ENCODE measurements around the gene CERS1. TPM values are rescaled to one million over a fixed set of nuclear protein-coding genes. Genes with fewer than 3 reads are reported as not detected.

The CERS1 gene
- total and polyA plus RNA-seq, 2 donors (not counting 3 experiments of a cell fraction or from before 2014, with no cell fraction given), result 4.0 to 8.5 TPM

DNA sequence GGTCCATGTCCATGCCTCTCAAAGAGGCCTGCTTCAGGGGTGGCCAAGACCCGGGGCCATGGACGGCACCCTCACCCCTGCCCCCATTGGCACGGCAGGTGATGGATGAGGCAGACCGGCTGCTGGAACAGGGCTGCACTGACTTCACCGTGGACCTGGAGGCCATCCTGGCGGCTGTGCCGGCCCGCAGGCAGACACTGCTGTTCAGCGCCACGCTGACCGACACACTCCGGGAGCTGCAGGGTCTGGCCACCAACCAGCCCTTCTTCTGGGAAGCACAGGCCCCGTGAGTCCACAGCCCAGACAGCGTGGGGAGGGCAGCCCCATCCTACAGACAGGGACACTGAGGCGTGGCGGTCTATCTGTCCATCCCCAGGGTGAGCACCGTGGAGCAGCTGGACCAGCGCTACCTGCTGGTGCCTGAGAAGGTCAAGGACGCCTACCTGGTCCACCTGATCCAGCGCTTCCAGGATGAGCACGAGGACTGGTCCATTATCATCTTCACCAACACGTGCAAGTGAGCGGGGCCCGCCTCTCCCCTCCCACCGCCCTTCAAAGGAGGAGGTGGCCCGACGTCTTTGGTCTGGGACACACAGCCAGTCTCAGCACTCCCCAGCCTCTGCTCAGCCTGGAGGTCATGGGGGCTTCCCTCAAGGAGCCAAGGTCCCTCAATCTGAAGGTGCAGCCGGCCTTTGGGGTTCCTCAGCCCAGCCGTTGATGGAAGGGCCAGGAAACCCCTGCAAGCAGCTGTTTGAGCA lies 26.4 kb upstream of the CERS1 start:
- POLR2A ChIA-PET, result no interaction called here
- Histone ChIP-seq H2AFZ (ENCODE audit: low read depth, low read length) (no peak overlapping the region), H3K4me2 (ENCODE audit: insufficient read depth, low read length) (no peak overlapping the region), H3K36me3 (ENCODE audit: control insufficient read depth in 2 of 2, extremely low read depth in 1 of 2, insufficient read depth in 2 of 2, low read length in 2 of 2) (peaks cover 12 to 36% of the 10 kb centered on the region in 2 experiments), H3K27me3 (ENCODE audit: control insufficient read depth in 2 of 2, insufficient read depth in 2 of 2, low read length in 2 of 2) (no peaks in the 10 kb centered on the region), H3K9me3 (replicated peaks; ENCODE audit: control insufficient read depth, insufficient read depth, low read length) (no peaks in the 10 kb centered on the region), H3K79me2 (ENCODE audit: control insufficient read depth, insufficient read depth, low read length) (peaks cover 32% of the 10 kb centered on the region), H3K27ac (ENCODE audit: insufficient read depth, low read depth, low read length) (no peak overlapping the region), H3K9me1 (replicated peaks; ENCODE audit: control insufficient read depth, extremely low read depth, insufficient read depth, low read length) (no peaks in the 10 kb centered on the region), H4K20me1 (replicated peaks; ENCODE audit: control insufficient read depth, extremely low read depth, insufficient read depth, low read length) (no peaks in the 10 kb centered on the region), H3K9ac (replicated peaks; ENCODE audit: extremely low read depth, insufficient read depth, low read length) (no peak overlapping the region), H3K4me3 (replicated peaks in 1 of 3; ENCODE audit: insufficient read depth in 1 of 3, low read depth in 1 of 3, low read length in 3 of 3) (no peak overlapping the region), H3K4me1 (ENCODE audit: control insufficient read depth, extremely low read depth, insufficient read depth, low read length) (peaks cover 13% of the 10 kb centered on the region)
- no peak for FAIRE-seq
- no peak for TF ChIP-seq GATA2 (IDR thresholded peaks at IDR 0.05; ENCODE audit: insufficient read depth, insufficient read length, low read depth, low read length)
- TF ChIP-seq MYC (IDR thresholded peaks at IDR 0.05; ENCODE audit: low read depth, low read length), result no peak
- TF ChIP-seq, protein P1, sequence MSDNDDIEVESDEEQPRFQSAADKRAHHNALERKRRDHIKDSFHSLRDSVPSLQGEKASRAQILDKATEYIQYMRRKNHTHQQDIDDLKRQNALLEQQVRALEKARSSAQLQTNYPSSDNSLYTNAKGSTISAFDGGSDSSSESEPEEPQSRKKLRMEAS (IDR thresholded peaks at IDR 0.05; ENCODE audit: insufficient read depth, insufficient read length), result no peak
- TF ChIP-seq EZH2 (IDR thresholded peaks at IDR 0.05; ENCODE audit: borderline replicate concordance, low read depth, low read length, severe bottlenecking), result no peak
- no peak for TF ChIP-seq POLR2A (IDR thresholded peaks at IDR 0.05; ENCODE audit: low read depth, low read length)
- TF ChIP-seq, protein P2, sequence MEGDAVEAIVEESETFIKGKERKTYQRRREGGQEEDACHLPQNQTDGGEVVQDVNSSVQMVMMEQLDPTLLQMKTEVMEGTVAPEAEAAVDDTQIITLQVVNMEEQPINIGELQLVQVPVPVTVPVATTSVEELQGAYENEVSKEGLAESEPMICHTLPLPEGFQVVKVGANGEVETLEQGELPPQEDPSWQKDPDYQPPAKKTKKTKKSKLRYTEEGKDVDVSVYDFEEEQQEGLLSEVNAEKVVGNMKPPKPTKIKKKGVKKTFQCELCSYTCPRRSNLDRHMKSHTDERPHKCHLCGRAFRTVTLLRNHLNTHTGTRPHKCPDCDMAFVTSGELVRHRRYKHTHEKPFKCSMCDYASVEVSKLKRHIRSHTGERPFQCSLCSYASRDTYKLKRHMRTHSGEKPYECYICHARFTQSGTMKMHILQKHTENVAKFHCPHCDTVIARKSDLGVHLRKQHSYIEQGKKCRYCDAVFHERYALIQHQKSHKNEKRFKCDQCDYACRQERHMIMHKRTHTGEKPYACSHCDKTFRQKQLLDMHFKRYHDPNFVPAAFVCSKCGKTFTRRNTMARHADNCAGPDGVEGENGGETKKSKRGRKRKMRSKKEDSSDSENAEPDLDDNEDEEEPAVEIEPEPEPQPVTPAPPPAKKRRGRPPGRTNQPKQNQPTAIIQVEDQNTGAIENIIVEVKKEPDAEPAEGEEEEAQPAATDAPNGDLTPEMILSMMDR (IDR thresholded peaks at IDR 0.05; ENCODE audit: extremely low read depth in 1 of 2, insufficient read depth in 1 of 2, low read depth in 1 of 2, low read length in 2 of 2), result no peak
- no peak for TF ChIP-seq JUN (IDR thresholded peaks at IDR 0.05; ENCODE audit: borderline replicate concordance, insufficient read depth, insufficient read length, low read depth)
- dilution Hi-C loops (cut with MboI; ENCODE audit: extremely low pct_ligation_motif_present, low sequenced_read_pairs), result no loop called here
- intact Hi-C loops (cut with micrococcal nuclease), result no loop called here
- DNase-seq (ENCODE audit: low read depth, low spot score), result no peak
- CTCF ChIA-PET, result interaction anchor here (0.8 to 2.1 kb wide), 3 partner anchors 43 to 65 kb away, joined by 3 to 13 read pairs (median 3); no protein-coding TSS in a partner anchor
- no TSS peak for BruUV-seq (replicated peaks)

All from endothelial cell of umbilical vein (primary cell).